OCI-LY1 (cell line): ENCODE results near the gene PLCB2.

Experiments used
- CTCF ChIP-seq: fragments of 200-600 bp; sonication (generic), shearing (Covaris generic); IDR thresholded peaks from 2 replicates; pipeline ENCODE4 v1.5.1; 2017; ENCODE audit warnings: mild to moderate bottlenecking, antibody characterized with exemption, low read length, moderate library complexity, mixed read lengths
- EZH2 ChIP-seq: fragments of 200-600 bp; sonication (generic), shearing (Covaris generic); IDR thresholded peaks from 2 replicates; pipeline ENCODE4 v1.8.0; 2017; ENCODE audit warnings: borderline replicate concordance, mixed run types, mild to moderate bottlenecking, antibody characterized with exemption, low read length, moderate library complexity, mixed read lengths

- no peak for TF ChIP-seq CTCF
- TF ChIP-seq EZH2: no peak
Measured at GRCh38 chr15:40264321-40265153, 43.2 kb downstream of the PLCB2 start.
